ELR (cell line): Measurements from ENCODE around the gene GLCCI1.

Source experiments
- DNase-seq: peaks from one replicate; pipeline ENCODE4 v3.0.0-alpha.2; 2015; ENCODE audit warnings: low read depth

The GLCCI1 gene

DNA sequence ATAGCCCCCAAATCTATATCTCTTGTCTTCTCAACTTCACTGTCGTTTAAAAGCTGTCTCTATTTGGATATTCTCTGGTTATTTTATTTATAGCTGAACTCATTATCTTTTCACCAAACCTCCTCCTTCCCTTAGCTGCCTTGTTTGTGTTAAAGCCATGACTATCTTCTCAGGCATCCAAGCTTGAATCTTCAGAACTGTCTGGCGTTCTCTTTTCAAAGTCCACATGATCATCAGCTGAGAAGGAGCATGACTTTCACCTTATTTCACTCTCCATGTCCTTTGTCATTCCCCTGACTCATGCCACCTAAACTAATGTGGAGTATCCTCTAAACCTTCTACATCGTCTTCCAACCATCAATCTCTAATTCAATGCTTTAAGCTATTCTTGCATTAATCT is 5.7 kb upstream of the GLCCI1 start:
- peak; percentile 70 for DNase-seq

DNA sequence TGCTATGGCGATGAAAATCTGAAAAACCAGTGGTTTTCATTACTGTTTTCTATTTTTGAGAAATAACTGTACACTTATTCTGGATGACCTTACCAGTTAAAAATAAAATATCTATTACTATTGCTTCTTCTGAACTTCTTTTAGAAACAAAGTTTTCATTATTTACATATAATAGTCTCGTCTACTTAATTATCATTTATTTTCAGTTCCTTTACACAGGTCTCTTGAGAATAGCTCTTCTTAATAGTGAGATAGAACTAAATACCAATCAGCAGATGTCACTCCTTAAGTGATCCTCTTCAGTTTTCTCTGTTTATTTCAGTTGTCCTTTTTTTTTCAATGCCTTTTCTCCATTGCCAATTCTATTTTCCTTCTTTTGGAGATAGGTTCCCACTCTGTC is 4.3 kb upstream of the GLCCI1 start:
- DNase-seq: no peak

DNA sequence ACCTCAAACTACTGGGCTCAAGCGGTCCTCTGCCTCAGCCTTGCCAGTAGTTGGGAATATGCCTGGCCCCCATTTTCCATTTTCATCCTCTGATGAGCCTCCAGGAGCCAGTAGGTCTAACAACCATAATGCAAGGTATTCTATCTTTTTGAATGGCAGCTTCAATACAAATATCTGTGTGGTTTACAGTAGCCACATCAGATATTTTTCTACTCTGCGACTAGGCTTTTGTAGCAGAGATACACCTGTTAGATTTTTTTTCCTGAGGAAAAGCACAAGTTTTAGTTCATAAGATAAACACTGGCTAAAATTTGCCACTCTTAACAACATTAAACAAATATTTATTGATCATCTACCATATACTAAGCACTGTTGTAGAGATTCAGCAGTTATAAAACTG is 3.9 kb upstream of the GLCCI1 start:
- DNase-seq: no peak

DNA sequence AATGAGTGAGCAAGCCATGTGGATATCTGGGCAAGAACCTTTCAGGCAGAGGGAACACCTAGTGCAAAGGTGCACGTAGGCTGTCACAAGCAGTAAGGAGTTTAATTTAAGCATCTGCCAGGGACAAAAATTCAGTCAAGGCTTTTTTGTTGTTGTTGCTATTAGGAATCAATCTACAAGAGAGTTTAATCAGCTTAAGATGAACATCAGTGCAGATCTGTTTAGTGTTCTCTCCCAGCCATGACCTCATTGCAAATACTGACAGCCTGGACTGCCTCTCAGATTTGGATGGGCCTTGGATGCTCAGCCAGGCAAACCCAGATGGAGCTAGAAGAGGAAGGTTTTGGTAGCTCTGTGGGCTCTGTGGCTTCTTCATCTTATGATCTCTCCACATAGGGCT is 3.3 kb upstream of the GLCCI1 start:
- no peak for DNase-seq

DNA sequence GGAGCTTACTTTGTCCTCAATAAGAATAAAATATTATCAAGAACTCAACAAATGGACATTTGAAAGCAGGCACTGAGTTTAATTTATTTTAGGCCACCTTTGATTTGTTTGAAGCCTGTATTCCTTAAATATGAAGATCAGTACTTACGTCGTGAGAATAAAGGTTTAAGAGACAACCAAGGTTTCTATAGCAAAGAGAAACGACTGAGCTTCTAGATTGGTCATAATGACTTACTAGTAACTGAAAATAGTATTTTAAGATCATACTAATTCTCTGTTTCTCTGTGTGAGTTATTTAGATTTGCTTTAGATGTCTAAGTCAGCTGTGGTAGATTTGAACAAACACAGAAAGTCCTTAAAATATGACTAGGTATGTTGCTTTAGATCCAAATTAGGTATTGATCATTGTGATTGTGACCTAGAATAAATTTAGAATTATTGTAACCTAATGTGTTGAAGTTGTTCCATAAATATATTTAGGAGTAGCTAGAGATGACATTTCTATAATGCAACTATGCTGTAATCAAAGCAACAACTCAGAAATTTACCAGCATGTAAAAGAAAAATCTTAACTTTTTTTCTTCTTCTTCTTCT is 2.4 kb upstream of the GLCCI1 start:
- no peak for DNase-seq

DNA sequence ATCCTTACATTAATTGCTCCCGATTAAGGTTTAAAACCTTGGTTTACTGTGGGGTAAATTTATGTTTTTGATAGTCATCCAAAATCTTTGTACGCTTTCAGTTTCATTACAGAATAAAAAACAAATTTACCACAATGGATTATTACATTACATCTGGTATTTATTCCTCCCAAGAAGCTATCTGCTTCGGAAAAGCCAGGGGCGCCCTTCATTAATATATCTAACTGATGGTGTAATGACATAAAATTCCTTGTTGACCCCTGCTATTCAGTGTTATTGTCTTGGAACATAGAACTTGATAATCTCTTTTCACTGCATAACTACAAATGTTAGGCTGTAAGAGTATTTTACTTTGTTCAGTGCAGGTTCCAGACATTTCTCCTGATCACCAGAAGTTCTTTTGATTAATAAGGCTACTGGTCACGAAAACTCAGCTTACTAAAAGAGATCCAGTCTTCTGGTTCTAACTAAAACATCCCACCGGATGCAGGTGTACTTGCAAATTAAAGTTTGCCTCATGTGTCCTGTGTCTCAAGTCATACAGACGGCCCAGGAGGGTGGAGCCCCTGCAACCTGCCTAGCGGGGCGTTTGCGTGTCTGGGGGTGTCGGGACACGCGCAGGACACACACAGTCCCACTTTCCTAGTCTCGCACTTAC is 581 bp upstream of the GLCCI1 start:
- peak; percentile 24 for DNase-seq

DNA sequence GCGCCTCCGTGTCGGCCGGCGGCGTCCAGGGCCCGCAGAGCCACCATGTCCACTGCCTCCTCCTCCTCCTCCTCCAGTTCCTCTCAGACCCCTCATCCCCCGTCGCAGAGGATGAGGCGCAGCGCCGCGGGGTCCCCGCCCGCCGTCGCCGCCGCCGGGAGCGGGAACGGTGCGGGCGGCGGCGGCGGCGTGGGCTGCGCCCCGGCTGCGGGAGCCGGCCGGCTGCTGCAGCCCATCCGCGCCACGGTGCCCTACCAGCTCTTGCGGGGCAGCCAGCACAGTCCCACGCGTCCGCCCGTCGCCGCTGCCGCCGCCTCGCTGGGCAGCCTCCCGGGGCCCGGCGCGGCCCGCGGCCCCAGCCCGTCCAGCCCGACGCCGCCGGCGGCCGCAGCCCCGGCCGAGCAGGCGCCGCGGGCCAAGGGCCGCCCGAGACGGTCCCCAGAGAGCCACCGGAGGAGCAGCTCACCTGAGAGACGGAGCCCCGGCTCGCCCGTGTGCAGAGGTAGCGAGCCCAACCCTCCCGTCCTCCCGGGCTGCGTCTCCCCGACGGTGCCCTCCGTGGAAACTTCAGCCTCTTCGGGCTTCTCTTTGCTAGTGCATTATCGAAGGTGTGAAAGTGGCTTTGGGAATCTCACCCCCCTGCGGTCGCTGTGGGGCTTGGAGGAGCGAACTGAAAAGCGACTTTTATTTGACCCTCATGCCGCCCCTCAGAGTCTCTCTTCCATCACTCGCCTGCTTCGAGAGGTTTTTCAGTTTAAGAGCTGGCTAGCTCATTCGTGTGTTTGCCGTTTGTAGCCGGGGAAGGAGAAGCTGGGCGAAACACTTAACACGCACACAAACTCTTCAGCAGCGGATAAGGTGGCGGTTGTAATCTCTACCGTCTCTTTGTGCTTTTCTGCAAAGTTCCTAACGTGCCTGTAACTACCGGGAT is 975 bp downstream of the GLCCI1 start:
- peak; percentile 65 for DNase-seq

DNA sequence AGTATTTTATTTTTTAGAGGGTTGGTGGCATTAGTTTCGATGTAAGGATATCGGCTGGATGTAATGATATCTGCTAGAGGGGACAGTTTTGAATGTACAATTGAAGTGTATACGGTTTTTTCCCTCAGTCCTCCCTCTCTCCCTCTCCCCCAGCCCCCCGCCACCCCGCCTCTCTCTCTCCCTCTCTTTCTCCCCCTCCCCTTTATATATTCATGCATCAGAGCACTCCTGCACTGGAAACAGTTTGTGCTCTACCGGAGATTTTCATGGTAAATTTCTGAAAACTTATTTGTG is 1.6 kb downstream of the GLCCI1 start:
- no peak for DNase-seq

DNA sequence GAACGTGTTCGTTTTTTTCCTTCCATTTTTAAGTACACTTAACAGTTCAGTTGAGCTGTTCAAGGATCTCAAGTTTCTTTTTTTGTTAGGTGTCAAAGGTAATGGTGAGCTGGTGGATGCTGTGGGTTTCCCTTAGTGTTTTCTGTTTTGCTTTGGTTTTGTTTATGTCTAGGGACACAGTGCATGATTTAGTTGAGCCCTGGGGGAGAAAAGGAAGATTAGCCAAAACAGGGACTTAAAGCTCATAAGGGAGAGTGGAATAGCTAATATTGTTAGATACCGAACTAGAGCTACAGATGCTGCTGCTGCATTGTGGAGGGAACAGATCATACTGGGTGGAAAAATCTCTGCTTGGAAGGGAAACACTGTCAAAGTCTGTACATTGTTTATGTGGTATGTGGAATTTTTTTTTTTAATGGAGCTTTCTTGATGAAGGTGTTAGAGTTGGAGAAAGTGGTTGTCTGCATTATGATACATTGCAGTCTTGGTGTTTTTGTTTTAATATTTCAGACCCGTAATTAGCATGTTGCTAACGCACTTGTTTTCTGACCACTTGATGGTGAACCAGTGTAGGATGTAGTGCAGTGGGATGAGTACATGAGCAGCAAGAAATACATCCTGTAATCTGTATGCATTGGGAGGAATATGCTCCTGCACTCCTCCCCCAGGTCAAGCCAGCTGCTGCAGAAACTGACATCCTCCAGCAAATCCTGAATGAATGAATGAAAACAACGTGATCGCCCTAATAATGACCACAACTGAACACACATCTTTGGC is 2.1 kb downstream of the GLCCI1 start:
- DNase-seq: peak; percentile 63

DNA sequence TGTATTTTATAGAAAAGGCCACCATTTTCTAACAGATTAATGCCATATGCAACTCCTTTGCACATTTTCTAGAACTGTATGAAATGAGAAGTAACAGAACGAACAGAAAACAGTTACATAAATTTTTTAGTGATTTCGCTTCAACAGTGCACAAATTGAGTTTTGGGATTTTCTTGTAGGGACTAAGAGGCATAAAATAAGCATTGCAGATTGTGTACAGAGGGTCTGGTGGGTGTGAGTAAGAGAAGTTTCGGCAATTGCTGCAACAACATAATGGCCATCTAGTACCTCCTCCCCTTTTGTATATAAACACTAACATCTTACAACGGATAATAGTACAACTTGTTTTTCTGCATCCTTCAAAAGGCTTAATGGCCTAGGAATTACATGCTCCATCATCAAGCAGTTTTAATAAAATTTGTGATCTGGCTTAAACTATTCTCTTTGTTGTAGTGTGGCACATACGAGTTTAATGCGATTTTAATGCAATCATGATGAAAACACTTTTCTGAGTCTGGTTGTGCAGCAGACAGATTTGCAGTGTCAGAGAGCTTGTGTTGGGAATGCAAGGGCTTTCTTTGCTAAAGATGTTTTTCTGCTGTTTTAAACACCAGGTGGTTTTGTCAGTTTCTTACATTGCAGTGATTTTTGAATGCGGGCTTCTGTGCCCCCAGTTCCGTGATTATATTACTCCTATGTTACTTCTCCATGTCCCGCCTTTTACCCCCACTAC is 2.9 kb downstream of the GLCCI1 start:
- DNase-seq: no peak

DNA sequence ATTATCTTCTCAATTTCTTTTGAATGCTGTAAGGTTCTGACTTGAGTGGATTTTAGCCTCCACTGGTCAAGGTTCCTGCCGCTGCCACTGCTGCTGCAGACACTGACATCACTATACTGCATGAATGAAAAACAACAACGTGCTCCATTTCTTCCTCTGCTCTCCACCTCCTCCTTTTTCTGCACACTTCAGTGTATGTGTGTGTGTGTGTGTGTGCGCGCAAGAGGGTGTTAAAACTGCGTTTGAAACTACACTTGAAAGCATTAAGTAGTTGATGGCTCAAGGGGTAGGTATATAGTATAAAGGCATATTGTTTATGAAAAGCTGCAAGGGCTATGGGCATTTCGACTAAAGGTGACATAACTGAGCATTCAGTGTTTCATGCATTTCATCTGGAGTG is 3.5 kb downstream of the GLCCI1 start:
- no peak for DNase-seq

DNA sequence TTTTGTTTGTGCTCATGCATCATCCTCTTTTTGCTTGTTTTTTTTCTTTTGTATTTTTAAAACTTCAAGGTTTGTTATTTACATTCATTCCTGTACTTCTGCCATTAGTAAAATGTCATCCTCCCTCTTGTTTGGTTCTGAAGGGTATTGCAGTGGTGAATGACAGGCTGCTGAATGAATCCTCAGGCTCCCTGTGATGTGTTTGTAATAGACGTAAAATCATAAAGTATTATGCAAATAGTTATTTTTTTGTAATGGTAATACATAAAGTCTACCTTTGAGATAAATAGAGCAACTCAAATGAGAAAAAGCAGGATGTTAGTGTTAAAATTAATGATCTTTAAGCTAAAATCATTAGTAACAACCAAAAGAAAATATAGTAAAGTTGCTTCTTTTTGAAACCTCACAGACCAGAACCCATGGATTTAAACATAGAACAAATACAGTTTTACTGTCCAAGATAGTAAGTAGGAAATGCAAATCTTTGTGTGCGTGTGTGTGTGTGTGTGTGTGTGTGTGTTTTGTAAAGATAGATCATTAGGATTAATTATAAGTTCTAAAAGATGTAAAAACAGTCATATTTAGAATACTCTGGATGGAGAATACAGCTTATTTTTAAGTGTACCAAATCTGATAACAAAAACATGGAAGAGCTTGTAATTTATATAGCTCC is 4.5 kb downstream of the GLCCI1 start:
- no peak for DNase-seq

DNA sequence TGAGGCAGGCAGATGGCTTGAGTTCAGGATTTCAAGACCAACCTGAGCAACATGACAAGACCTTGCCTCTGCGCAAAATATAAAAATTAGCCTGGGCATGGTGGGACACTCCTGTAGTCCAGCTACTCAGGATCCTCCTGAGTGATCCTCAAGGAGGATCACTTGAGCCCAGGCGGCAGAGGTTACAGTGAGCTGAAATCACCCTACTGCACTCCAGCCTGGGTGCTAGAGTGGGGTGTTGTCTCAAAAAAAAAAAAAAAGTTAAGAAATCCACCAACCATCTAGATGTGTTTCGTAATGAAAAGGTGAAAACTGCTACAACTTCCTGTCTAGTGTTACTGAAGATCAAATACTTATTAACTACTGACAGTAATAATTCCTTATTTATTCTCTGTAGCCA is 8.1 kb downstream of the GLCCI1 start:
- no peak for DNase-seq

DNA sequence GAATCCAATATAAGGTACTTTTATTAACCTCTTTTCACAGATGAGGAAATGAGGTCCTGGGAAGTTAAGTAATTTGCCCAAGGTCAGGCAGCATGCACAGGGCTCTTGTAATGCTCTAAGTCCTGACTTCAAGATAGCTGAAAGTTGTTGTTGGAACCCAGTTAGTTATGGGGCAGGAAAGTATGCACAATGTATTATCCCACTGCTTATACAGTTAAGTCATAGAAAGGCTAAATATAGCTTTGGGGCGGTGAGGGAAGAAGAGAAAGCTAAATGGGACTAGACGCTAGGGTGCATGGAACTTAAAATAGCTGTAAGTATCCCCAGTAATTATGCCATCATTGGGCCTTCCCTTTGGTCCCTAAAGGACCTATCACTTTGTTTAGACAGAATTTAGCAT is 9.2 kb downstream of the GLCCI1 start:
- DNase-seq: no peak

DNA sequence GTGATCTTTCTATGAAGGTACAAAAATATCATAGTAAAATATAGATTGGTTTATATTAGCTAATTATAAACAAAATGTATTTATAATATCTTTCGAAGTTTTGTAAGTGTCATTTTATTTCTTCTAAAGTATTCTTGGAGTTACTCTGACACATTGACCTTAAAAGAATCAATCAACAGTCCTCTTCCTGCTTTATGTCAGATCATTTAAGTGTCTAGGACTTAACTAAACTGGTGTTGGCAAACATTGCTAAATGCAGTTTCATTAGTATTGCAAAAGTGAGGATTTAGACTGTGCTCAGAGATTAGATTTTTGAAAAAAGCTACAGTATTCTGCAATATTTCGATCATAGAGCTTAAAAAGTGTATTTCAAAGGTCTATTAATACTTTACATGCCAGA is 10.3 kb downstream of the GLCCI1 start:
- DNase-seq: no peak

DNA sequence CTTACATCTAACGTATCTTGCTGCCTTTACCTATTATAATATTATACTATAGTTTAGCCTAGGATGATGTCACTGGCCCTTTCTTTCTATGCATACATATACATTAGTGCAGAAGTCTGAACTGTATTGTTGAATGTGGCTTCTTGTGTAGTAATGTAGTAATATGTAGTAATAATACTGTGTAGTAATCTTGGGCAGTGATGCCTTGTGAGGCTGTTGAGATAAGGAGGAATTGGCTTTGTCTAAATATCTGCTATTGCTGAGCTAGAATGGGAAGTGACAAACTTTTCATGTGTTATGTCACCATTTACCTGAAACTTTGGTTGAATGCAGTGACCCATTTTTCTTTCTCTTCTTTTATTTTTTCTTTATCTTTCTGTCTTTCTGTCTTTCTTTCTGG is 11.0 kb downstream of the GLCCI1 start:
- DNase-seq: no peak

DNA sequence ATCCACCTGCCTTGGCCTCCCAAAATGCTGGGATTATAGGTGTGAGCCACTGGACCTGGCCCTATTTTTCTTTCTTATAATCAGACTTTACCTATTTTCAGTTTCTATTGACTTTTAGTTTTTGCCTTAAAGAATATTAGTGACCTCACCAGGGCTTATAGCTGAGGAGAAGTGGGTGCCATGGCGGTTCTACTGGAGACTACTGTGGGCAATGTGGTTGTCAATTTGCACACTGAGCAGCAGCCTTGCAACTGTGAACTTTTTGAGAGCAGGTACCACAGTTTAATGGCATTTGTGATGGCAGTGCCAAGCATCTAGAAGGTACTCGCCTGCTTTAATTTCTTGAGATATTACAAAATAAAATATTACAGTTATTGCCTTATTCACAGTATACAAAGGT is 11.5 kb downstream of the GLCCI1 start:
- no peak for DNase-seq

DNA sequence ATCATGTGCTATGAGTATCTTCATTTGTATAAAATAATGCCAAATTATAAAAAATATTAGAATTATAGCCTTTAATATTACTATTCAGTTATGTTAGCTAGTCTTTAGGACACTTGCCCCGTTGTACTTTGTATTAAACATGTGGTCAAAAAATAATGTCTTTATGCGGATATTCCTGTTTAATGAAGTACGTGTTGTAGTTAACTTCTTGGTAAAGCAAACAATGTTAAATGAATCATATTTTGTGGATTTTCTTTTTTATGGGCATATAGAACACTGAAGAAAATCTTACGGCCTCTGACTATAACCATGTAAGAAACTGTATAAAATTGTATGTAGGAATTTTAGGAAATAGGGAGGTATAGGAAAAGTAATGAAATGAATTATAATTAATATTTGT is 14.3 kb downstream of the GLCCI1 start:
- no peak for DNase-seq

DNA sequence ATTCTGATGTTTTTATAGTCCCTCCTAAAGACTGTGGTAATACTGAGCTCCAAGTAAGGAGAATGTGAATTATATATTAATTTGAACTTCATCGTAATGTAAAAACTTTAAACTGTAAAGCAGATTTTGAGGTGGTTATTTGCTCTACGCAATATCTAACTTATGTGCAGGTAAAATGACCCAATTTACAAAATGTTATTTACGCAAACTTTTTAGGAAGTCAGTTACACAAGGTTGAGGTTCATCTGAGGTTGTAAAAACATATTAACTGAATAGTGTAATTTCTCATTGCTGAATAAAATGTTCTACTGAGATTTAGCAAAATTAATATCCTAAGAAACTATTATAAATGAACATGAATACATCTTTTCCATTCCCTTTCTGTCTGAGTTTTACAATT is 15.8 kb downstream of the GLCCI1 start:
- DNase-seq: no peak

DNA sequence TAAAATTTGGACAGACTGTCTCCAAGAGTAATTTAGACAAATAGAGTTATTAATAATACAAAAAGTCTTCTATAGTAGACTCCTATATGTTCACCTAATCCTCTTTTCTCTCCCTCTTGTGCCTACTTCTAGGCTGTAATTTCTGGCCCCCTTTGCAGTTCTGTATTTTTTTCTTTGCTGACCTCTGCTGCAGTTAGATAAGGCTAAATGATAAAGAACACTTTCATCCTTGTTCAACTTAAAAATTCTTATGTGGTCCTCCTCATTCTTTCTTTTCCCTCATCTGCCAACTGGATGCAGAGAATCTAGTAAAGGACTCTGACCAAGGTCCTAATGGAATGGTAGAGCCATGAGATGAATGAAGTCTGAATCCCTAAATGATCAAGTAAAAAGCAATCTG is 20.1 kb downstream of the GLCCI1 start:
- no peak for DNase-seq

DNA sequence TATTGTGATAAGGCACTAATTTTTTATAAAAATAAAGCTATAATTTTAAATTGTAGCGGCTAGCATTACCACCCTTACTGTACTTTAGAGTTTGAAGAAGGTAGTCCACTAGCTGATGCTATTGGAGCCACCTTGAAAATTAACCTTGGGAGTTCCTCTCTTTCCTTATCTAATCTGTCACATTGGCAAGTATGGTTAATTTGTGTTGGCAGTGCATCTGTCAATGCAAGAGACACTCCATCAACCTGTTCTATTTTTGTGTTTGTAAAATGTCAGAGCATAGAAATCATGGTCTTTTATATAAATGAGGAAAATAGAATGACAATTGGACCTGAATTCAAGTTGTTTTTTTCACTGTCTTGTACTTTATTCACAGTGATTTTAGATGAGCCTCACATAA is 20.5 kb downstream of the GLCCI1 start:
- no peak for DNase-seq
